ENCODE data around the gene TDRKH. TPM values are rescaled to one million over a fixed set of nuclear protein-coding genes. Genes with fewer than 3 reads are reported as not detected.
"Not testable (repeated sequence)": the region's sequence is repeated elsewhere in the genome, so short reads cannot be mapped to it uniquely, and the experiment has no call there.

TDRKH gene
- polyA plus RNA-seq, 1 donor: 4.0 TPM

- no peak for DNase-seq (ENCODE audit: low read depth)
These were observed 12.1 kb upstream of the TDRKH start for GRCh38 chr1:151802372-151802771.

GRCh38 chr1:151801846-151802245 is 11.5 kb upstream of the TDRKH start:
- DNase-seq (ENCODE audit: low read depth): no peak

- DNase-seq (ENCODE audit: low read depth): no peak
These were observed 11.1 kb upstream of the TDRKH start for GRCh38 chr1:151801310-151801820.

GRCh38 chr1:151800830-151801229 is 10.5 kb upstream of the TDRKH start:
- DNase-seq (ENCODE audit: low read depth): no peak

- DNase-seq (ENCODE audit: low read depth): no peak
These were observed 9.1 kb upstream of the TDRKH start for GRCh38 chr1:151799179-151800022.

GRCh38 chr1:151798571-151798970 is 8.3 kb upstream of the TDRKH start:
- DNase-seq (ENCODE audit: low read depth): no peak

- no peak for DNase-seq (ENCODE audit: low read depth)
These were observed 796 bp upstream of the TDRKH start for GRCh38 chr1:151790940-151791651.

- no peak for DNase-seq (ENCODE audit: low read depth)
These were observed 2.6 kb downstream of the TDRKH start for GRCh38 chr1:151787689-151788088.

GRCh38 chr1:151783796-151784195 is 6.5 kb downstream of the TDRKH start:
- DNase-seq (ENCODE audit: low read depth): no peak

- DNase-seq (ENCODE audit: low read depth): no peak
These were observed 7.6 kb downstream of the TDRKH start for GRCh38 chr1:151782741-151783140.

- DNase-seq (ENCODE audit: low read depth): not testable (repeated sequence)
These were observed 8.3 kb downstream of the TDRKH start for GRCh38 chr1:151782026-151782425.

- not testable (repeated sequence) for DNase-seq (ENCODE audit: low read depth)
These were observed 9.6 kb downstream of the TDRKH start for GRCh38 chr1:151780736-151781135.

- DNase-seq (ENCODE audit: low read depth): no peak
These were observed 10.4 kb downstream of the TDRKH start for GRCh38 chr1:151779852-151780251.

- DNase-seq (ENCODE audit: low read depth): no peak
These were observed 13.0 kb downstream of the TDRKH start for GRCh38 chr1:151777317-151777716.

GRCh38 chr1:151776665-151777062 is 13.6 kb downstream of the TDRKH start:
- no peak for DNase-seq (ENCODE audit: low read depth)

- no peak for DNase-seq (ENCODE audit: low read depth)
These were observed 14.2 kb downstream of the TDRKH start for GRCh38 chr1:151775894-151776664.

GRCh38 chr1:151774256-151774922 is 15.9 kb downstream of the TDRKH start:
- DNase-seq (ENCODE audit: low read depth): no peak

- DNase-seq (ENCODE audit: low read depth): no peak
These were observed 16.6 kb downstream of the TDRKH start for GRCh38 chr1:151773702-151774101.

- DNase-seq (ENCODE audit: low read depth): not testable (repeated sequence)
These were observed 21.0 kb downstream of the TDRKH start for GRCh38 chr1:151769270-151769669.

- DNase-seq (ENCODE audit: low read depth): not testable (repeated sequence)
These were observed 21.8 kb downstream of the TDRKH start for GRCh38 chr1:151768351-151769066.

GRCh38 chr1:151763990-151764389 is 26.3 kb downstream of the TDRKH start:
- DNase-seq (ENCODE audit: low read depth): no peak
